Kidney tubule cell (primary cell): ENCODE measurements around the gene UNKL.

Source experiments
- DNase-seq: peaks from one replicate; pipeline ENCODE4 v3.0.0-alpha.2; 2018; ENCODE audit warnings: low spot score

UNKL gene

GRCh38 chr16:1351215-1351581 is 63.3 kb downstream of the UNKL start:
- DNase-seq = no peak

- no peak for DNase-seq
Measured at GRCh38 chr16:1350691-1351090, 63.8 kb downstream of the UNKL start.

GRCh38 chr16:1349951-1350350 is 64.6 kb downstream of the UNKL start:
- no peak for DNase-seq

GRCh38 chr16:1349351-1349750 is 65.2 kb downstream of the UNKL start:
- DNase-seq = no peak

- DNase-seq = no peak
Measured at GRCh38 chr16:1348926-1349325, 65.6 kb downstream of the UNKL start.

GRCh38 chr16:1348441-1348840 is 66.1 kb downstream of the UNKL start:
- DNase-seq = no peak

- no peak for DNase-seq
Measured at GRCh38 chr16:1347962-1348361, 66.5 kb downstream of the UNKL start.

- no peak for DNase-seq
Measured at GRCh38 chr16:1347286-1347855, 67.1 kb downstream of the UNKL start.

GRCh38 chr16:1346422-1347285 is 67.8 kb downstream of the UNKL start:
- DNase-seq = no peak

- no peak for DNase-seq
Measured at GRCh38 chr16:1345651-1346421, 68.7 kb downstream of the UNKL start.

- DNase-seq = no peak
Measured at GRCh38 chr16:1345087-1345486, 69.4 kb downstream of the UNKL start.

- no peak for DNase-seq
Measured at GRCh38 chr16:1344499-1344898, 70.0 kb downstream of the UNKL start.

GRCh38 chr16:1343428-1344242 is 70.9 kb downstream of the UNKL start:
- DNase-seq = no peak

- peak; percentile 98 for DNase-seq
Measured at GRCh38 chr16:1342526-1343427, 71.7 kb downstream of the UNKL start.

GRCh38 chr16:1341495-1342420 is 72.7 kb downstream of the UNKL start:
- DNase-seq = no peak

GRCh38 chr16:1340730-1341494 is 73.6 kb downstream of the UNKL start:
- no peak for DNase-seq

- no peak for DNase-seq
Measured at GRCh38 chr16:1338855-1339675, 75.4 kb downstream of the UNKL start.

- peak; percentile 58 for DNase-seq
Measured at GRCh38 chr16:1338119-1338730, 76.3 kb downstream of the UNKL start.
